ENCODE data around the gene CRY2.
A peak's percentile ranks its signal among the peaks of the same experiment; 100 is the strongest.
"Not testable (repeated sequence)": the region's sequence is repeated elsewhere in the genome, so short reads cannot be mapped to it uniquely, and the experiment has no call there.

The CRY2 gene

GRCh38 chr11:45899086-45899447, 51.8 kb downstream of the CRY2 start:
- no peak for DNase-seq

- peak; percentile 85 for DNase-seq
Measured at GRCh38 chr11:45899448-45900174, 52.3 kb downstream of the CRY2 start.

- DNase-seq: peak; percentile 71
Measured at GRCh38 chr11:45900175-45900800, 53.0 kb downstream of the CRY2 start.

DNA sequence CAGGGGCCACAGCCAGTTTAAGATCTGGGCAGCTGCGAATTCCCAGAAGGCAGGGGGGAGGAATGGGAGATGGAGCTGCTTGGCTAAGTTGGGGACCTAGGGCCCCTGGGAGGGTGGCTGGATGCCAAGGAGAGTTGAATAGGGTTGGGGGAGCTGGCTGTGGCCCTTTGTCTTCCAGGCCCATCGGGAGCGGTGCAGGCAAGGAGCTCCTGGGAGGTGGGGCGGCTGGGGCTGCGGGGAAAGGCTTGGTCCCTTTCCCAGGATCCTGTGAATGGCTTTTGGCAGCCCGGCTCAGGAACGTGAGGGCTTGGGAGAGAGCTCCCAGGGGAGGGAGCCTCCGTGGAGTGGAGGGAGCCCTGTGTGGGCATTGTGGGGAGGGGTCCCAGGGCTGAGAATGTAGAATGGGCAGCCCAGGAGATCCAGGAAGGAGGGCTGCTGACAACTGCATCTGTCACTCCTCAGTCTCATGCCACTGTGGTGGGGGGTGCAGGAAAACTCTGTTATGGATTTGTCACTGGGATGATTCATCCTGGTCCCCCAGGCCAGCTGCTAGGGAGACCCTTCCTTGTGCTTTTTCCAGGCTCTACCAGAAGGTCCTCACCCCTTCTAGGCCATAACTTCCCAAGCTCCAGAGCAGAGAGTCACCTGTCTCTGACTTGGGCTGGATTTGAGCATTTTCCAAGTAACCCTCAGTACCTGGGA, 53.8 kb downstream of the CRY2 start:
- DNase-seq: no peak

DNA sequence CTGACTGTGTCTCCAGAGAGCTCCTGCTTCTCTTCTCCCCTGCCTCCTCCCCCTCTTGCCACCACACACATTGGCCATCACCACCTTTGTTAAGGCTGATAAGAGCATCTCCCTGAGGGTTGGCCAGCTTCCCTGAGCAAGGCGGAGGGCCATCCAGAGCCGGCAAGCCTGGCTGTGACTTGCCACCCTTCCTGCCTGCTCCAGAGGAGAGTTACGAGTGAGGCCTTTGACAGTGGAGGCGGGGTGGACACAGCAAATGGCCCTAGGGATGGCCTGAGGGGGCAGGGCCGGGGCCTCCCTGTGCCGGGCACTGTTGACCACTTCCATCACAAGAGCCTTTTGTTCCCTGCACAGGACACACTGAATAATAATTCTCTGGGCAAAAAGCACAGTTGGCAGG, 54.4 kb downstream of the CRY2 start:
- no peak for DNase-seq

DNA sequence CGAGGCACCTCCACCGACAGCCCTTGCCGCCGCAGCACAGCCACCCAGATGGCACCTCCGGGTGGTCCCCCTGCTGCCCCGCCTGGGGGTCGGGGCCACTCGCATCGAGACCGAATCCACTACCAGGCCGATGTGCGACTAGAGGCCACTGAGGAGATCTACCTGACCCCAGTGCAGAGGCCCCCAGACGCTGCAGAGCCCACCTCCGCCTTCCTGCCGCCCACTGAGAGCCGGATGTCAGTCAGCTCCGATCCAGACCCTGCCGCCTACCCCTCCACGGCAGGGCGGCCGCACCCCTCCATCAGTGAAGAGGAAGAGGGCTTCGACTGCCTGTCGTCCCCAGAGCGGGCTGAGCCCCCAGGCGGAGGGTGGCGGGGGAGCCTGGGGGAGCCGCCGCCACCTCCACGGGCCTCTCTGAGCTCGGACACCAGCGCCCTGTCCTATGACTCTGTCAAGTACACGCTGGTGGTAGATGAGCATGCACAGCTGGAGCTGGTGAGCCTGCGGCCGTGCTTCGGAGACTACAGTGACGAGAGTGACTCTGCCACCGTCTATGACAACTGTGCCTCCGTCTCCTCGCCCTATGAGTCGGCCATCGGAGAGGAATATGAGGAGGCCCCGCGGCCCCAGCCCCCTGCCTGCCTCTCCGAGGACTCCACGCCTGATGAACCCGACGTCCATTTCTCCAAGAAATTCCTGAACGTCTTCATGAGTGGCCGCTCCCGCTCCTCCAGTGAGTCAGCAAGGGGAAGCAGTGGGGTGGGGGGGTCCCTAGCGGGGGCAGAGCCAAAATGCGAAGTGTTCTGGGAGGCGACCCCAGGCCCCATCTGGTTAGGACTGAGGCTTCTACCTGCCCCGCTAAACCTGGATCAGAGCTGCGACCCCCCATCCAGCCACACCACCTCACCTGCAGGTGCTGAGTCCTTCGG, 55.4 kb downstream of the CRY2 start:
- no peak for DNase-seq

GRCh38 chr11:45904309-45904915, 57.1 kb downstream of the CRY2 start:
- no peak for DNase-seq

DNA sequence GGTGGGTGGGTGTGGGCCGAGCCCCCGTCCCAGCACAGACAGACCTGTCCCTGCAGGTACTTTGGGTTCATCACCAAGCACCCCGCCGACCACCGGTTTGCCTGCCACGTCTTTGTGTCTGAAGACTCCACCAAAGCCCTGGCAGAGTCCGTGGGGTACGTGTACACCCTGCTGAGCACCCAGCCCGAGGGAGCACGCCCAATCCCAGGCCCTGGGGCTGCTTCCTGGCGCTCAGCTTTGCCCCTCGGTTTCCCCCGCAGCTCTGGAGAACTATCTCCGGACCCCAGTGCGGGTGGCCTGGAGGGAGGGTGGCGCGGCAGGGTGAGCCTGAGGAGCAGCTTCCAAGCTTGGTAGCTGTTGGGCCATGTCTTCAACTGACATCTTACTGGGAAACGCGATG, 57.8 kb downstream of the CRY2 start:
- no peak for DNase-seq

- not testable (repeated sequence) for DNase-seq
Measured at GRCh38 chr11:45905576-45905975, 58.3 kb downstream of the CRY2 start.

DNA sequence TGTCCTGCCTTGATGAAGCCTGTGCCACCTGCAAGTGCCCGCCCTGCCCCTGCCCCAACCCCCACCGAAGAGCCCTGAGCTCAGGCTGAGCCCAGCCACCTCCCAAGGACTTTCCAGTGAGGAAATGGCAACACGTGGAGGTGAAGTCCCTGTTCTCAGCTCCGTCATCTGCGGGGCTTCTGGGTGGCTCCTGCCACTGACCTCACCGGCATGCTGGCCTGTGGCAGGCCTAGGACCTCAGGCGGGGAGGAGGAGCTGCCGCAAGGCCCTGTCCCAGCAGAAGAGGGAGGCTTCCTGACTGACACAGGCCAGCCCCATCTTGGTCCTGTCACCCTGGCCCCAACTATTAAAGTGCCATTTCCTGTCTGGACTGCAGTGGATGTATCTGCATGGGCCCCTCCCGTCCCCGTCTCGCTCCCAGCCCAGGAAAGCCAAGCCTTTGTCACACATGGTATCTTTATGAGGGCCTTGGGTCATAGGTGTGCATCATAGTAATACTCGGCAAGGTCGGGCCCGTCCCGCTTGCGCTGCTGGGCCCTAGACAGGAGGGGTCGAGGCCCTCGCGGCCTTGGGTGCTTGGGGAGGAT, 58.9 kb downstream of the CRY2 start:
- no peak for DNase-seq

DNA sequence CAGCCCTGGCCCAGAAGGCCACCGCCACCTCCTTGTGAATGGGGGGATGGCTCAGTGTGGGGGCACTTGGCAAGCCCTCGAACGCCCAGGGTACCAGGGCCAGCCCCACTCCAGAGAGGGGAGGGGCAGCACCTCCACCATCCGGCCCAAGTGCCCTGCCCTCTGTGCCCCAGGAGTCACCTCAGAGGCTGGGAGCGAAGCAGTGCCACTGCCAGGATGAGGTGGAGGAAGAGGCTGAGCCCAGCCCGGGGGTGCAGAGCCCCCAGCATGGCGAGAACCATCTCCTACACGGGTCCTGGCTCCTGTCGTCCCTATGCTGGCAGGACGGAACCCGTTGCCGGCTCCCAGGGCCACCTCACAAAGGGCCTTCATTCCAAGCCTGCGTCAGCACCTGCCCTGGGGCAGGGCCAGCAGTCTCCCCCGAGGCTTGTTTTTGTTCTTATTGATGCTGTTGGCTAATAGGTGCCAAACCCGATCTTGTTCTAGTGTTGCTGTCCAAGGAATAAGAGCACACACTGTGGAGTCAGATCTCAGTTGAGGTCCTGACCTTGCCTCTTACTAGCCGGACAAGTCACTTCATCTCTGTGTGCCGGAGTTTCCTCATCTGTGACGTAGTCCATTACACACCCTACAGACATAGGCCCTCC, 59.8 kb downstream of the CRY2 start, which contains the start of gene FREY1:
TSS of gene FREY1 (minus strand) at position 307 of the 647 bp plus-strand sequence. CDS start at position 281, 26 bp downstream.
- no peak for DNase-seq

- DNase-seq: no peak
Measured at GRCh38 chr11:45907911-45908370, 60.7 kb downstream of the CRY2 start.

DNA sequence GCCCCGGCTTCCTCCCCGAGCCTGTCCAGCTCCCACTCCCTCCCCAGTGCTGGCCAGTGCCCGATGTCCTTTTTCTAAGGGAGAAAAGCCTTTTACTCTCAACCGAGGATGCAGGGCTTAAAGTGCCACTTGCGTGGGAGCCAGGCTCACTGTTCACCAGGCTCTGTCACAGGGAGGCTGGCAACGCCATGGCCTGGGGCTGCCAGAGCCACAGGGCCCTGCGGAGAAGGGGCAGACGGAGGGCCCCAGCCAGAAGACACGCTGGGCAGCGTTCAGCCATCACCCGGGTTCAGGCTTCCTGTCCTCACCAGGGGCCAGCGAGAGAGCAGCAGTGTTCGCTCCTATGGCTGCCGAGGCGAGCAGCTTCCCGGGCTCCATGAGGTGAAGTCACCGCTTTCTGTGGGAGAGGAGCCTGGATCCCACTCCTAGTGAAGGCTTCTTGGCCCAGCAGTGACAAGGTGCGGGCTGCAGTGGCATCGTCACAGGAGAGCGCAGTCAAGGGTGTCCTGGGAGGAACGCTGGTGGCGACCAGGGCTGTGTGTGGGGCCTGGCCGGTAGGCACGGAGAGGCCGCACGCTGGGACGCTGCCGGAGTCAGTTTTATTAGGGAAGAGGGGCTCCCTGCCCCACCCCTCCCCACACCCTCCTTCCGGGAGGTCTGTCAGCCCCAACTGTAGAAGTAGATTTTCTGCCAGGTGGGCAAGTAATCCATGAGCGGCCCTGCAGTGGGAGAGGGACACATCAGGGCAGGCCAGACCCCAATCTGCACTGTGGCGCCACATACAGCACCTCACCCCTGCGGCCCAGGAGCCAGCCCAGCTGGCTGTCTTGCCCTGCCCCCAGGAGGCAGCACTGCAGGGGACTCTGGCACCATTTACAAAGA, 62.6 kb downstream of the CRY2 start:
- DNase-seq: no peak

DNA sequence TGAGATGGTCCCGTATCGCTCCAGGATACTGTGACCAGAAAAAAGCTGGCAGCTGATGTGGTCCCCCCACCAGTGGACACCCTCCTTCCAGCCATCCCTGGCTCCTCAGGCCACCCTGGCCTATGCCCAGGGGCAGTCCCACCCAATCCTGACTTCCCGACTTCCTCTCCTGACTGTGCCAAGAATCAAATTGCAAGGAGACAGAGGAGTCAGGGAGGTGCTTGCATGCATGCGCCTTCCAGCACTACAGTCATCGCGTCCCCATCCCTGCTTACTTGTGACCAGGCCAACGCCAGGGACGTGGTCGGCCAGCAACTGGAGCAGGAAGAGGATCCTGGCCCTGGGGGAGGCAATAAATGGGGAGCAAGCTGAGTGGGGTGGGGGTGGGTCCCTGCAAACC, 63.3 kb downstream of the CRY2 start:
- no peak for DNase-seq

GRCh38 chr11:45913514-45913913, 66.2 kb downstream of the CRY2 start:
- DNase-seq: no peak

DNA sequence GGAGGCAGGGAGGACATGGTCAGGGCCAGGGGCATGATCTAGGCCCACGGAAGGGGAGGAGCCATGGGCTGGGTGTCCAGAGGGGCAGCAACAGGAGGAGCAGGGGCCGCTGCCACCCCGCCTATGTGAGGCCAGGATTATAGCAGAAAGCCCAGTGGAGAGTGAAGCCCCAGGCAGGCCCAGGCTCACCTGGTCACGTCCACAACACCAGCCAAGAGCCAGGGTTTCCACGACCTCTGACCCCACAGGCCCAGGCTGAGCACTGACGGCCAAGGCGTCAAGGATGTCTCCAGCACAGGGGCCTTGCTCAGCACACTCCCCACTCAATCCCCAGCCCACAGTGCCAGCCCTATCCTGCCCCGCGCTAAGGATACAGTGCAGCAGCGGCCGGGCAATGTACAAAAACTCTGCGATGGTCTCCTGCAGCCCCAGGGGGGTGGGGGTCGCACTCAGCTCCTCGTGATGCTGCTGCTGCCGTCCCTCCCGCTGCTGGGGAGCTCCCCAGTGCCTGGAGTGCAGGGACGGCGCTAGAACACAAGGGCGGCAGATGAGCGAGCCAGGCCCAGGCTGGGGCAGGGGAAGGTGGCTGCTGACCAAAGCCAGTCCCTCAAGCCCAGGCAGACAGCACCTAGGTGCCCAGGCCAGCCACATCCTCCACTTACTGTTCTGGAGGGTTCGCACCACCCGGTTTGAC, 66.8 kb downstream of the CRY2 start:
- DNase-seq: no peak

GRCh38 chr11:45915446-45915845, 68.2 kb downstream of the CRY2 start:
- no peak for DNase-seq

GRCh38 chr11:45917286-45917622, 70.0 kb downstream of the CRY2 start:
- DNase-seq: no peak

DNA sequence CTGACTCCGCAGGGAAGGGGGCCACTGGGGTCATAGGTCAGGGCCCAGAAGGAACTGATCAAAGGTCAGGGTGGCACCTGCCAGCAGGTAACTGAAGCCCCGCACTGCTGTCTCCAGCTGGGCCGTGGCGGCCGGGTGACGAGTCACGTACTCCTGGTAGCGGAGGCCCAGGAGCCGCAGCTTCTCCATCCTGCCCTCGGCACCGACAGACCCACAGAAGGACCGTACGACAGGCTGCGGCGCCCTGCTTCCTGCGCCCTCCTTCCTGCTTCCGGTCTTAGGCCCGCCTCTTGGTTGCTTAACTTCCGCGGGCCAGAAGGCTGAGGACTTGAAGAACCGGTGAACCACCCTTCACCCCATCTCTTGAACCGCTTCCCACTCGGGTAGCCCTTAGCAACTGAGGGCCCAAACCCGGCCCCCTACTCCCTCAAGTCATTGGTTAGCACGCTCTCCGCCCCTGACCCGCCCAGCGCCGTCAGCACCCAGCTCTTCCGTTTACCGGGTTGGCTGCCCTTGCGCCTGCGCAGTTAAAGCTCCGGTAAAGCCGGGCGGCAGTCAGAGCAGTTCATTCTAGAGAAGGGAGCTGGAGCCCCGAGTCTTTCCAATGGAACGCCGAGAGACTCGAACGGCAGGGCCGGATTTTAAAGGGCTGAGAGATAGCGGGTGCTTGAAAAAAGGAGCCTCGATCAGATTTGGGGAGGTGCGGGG, 70.5 kb downstream of the CRY2 start, which contains the start of gene PEX16:
TSS of gene PEX16 (minus strand) at position 255 of the 708 bp plus-strand sequence. CDS start at position 189, 66 bp downstream.
- peak; percentile 91 for DNase-seq
